ENCODE results near the gene MAS1L.

DNA sequence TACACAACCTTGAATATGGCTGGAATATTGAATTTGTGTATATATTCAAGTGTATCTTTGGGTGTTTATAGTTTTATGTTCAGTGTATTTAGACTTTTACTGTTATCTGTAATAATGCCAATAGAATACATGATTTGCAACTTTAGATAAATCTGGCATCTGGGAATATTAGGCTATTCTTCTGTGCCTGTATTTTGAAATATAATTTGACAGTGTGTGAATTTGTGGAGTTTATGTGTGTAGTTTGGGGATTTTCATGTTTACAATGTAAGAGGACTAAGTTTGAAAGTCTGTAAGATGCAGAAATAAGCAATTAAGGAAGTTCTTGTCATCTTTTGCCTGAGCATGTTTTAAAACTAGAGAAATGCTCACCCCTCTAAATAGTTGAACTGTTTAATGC lies 48.8 kb downstream of the MAS1L start, which contains the start of gene OR10C1:
- TF ChIP-seq EZH2 (IDR thresholded peaks at IDR 0.05; ENCODE audit: insufficient read depth, poor library complexity, severe bottlenecking) (no peak), EZH2phosphoT487 (IDR thresholded peaks at IDR 0.05; ENCODE audit: insufficient read depth, low read depth) (no peak)
